GM18867 (cell line): ENCODE measurements around the gene C3orf22.

ENCODE experiments used
- ATAC-seq: cut with Tn5 transposase; IDR thresholded peaks from one replicate; pipeline ENCODE4 v1.9.1; 2021; ENCODE audit warnings: mild to moderate bottlenecking, moderate library complexity; ENCODE audit not compliant: unreplicated experiment

The C3orf22 gene

DNA sequence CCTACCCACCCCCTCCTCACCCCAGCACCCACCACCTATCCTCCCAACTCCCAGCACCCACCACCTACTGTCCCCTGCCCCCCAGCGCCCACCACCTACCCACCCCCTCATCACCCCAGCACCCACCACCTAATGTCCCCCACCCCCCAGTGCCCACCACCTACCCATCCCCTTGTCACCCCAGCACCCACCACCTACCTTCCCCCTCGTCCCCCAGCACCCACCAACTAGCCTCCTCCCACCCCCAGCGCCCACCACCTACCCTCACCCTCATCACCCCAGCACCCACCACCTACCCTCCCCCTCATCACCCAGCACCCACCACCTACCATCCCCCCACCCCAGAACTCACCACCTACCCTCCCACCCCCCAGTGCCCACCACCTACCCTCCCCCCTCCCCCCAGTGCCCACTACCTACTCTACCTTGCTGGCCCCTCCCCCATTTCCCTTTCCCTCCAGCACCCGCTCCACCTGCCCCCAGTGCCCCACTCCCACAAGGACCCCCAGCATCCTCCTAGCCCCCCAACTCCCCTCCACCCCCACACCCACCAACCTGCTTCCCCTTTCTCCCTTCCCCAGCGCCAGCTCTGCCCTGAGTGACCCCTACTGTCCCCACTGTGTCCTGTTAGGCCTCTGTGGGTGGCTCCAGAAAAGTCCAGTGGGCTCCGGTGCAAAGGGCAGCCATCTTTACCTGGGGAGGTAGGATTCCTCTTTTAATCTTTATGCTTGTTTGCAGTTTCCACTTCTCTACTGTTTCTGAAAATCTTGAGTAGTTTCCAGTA, 42.4 kb downstream of the C3orf22 start:
- no peak for ATAC-seq

DNA sequence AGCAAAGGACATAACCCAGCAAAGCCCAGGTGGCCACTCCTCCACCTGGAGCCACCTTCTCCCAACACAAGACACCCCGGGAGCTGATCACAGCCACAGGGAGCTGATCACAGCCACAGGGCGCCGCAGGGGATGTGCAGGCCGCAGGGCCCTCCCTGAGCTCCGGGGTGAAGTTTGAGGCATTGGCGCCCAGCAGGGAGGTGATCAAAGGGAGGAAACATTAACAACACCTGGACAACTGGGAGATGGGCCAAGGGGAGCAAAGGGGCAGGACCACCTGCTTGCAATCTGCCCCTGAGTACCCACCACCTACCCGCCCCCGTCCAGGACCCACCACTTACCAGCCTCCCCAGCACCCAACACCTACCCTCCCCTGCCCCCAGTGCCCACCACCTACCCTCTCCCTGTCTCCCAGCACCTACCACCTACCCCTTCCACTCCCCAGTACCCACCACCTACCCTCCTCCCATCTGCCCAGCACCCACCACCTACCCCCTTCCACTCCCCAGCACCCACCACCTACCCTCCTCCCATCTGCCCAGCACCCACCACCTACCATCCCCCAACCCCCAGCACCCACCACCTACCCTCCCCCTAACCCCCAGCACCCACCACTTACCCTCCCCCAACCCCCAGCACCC, 43.5 kb downstream of the C3orf22 start:
- no peak for ATAC-seq

DNA sequence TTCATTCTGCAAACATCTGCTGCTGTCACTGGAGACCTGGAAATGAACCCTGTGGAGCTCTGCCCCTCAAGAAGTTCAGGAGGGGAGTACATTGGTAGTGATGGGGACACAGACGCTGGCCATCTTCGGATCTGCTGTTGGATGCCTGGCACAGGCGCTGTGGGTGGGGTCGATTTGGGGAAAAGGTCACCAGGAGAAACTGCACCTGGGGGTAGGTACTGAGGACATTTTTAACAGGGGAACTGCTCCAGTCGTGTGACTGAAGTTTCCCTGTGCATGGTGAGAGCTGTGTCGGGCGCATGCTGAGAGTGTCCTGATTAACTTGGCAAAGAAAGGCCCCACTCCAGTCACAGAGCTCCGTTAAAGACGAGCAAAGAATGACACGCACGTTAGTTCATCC, 44.6 kb downstream of the C3orf22 start:
- ATAC-seq, result no peak

DNA sequence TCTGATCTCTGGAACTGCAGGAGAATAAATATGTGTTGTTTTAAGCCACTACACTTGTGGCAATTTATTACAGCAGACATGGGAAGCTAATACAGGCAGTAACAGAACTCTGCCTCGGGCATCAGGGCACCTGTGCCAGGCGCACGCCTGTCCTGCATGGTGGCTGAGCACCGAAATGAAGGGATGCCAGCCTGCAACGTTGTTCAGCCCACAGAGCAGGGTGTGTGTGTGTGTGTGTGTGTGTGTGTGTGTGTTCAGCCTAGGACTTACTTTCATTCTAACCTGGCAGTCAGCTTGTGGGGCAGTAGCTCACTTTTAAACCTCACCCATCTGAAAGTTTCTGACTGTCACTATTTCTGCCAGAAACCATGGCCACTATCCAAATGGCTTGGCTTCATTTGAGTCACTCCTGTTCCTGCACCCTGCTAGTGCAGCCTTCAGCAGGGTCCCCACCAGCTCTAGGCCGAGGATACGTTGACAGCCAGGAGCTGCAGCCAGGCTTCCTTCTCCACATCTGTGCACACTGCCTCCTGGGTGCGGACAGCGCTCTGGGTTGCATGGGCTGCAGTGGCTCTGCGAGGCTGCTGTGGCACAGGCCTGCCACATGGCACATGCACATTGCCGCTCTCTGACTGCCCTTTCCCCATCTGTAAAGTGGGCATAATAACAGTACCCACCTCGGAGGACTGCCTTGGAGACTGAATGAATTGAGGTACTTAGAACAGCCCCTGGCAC, 45.6 kb downstream of the C3orf22 start:
- ATAC-seq, result no peak

DNA sequence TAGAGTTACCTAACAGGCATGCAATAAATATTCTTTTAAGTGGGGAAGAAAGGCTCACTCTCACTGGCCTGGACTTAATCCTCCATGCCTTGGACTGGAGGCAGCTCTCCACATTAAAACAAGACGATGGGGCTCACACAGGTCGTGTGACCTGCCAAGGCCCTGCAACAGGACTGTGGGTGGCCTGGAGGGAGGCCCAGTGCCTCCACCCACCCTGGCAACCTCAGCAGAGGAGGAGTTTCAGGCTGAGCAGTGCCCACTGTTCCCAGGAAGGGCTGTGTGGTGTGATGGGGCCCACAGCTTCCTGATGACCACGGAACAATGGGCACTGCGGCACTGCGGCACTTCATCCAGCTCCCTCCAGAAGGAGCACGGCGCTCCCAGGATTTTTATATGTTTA, 46.7 kb downstream of the C3orf22 start:
- no peak for ATAC-seq

GRCh38 chr3:126511291-126511690, 47.4 kb downstream of the C3orf22 start:
- ATAC-seq, result no peak

DNA sequence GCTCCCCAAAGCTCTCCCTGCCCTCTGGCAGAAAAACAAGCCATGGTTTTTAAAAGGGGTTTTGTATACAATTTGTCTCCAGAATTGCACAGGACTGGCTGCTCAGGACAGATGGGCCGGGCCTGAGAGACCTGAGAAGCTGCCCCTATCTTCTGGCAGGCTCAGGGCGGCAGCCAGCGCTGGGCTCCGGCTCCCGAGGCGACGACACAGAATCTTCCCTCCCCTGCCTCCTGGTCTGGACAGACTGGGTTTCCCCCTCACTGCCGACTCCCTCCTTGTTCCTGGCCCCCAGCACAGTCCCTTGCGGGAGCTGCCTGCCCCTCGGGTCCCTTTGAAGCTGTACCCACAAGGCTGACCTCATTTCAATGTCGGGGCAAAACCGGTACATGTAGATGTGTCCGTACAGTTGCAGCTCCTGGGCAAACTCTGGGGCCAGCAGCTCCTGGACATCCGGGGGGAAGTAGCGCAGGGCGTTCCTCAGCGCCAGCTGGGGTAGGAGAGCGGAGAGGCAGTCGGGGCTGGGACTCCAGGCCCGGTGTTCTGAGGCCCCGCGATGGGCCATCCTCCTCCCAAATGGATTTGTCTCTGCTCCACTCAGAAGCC, 48.3 kb downstream of the C3orf22 start:
- ATAC-seq, result no peak

DNA sequence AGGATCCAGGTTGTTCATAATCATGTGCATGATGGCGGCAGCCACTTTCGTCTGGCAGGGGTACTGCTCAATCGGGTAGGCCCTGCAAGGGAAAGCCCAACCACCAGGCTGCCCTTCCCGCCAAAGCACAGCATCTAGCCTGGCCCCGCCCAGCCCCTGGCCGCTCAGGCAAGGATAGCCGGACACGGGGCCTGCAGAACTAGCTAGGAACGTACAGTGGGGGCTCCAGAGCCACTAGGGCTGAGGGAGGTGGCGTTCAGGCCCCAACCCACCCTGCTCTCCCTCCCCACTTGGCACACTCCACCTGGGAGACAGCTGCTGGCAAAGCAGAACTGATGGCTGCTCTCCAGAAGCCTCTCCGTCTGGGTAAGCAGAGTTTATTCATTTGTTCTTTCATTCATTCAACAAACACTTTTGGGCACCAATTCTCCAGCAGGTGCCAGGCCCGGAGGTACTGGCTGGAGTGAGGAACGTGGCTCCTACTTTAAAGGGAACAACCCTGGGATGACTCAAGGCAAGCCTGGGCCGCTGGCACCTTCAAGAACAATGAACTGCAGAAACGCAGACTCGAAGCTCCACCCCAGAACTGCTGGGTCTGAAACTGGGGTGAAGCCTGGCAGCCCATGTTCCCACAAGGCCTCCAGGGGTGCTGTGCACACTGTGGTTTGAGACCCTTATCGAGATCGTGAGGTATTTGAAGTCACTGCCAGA, 49.0 kb downstream of the C3orf22 start:
- no peak for ATAC-seq

DNA sequence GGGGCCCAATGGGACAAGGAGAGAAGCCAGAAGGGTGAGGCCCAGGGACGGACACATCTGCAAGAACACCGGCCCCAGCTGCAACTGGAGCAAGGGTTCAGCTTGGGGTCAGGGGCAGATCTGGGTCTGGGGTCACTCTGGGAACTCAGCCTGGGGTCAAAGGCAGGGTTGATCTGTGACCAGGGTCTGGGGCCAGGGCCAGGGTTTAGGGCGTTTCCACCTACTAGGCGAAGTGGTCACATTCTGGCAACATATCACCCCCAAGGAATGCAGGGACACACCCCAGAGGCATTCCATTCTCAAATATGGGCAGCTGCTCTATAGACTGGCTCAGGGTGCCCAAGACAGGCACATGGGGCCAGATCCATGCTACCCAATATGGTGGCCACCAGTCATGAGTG, 50.2 kb downstream of the C3orf22 start:
- no peak for ATAC-seq

- ATAC-seq, result no peak
Measured at GRCh38 chr3:126507886-126508285, 50.8 kb downstream of the C3orf22 start.

DNA sequence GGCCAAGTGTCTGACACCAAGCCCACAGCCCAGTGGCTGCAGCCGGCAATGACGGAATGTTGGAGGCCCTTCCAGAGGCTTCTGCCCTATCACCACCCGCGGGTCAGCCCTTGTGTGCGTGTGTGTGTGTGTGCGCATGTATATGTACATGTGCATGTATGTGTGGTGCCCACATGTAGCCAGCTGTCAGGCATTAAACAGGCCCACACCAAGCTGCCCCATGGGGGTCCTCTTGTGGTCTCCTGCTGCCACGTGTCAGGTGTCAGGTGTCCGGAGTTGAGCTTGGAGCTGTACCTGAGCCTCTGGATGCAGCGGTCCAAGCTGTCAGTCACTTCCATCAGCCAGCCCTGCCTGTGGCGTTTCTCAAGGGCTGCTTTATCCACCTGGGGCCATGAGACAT, 55.0 kb downstream of the C3orf22 start:
- ATAC-seq, result no peak

DNA sequence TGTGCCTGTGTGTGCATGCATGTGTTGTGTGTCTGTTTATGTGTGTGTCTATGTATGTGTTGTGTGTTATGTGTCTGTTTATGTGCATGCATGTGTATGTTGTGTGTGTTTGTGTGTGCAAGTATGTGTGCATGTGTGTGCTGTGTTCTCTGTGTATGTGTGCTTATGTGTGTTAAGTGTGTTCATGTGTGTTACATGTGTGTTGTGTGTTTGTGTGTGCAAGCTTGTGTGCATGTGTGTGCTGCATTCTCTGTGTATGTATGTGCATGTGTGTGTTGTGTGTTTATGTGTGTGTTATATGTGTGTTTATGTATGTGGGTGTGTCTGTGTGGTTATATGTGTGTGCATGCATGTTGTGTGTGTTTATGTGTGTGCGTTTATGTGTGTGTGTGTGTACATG, 56.1 kb downstream of the C3orf22 start:
- no peak for ATAC-seq

DNA sequence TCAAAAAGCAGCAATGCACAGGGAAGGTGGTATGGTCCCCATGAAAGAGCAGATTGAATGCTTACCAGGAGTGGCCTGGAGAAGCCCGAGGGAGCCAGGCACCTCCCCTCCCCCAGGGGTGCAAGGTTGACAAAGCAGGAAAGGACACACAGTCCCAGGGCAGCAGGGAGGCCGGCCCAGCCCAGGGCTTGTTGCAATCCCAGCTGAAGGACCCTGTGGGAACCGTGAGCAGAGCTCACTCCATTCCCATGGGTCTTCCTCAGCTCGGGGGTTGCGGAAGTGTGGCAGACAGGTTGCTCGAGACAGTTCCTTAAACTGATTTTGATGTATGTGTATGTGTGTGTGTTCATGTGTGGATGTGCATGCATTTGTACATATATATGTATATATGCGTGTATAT, 57.0 kb downstream of the C3orf22 start:
- no peak for ATAC-seq

DNA sequence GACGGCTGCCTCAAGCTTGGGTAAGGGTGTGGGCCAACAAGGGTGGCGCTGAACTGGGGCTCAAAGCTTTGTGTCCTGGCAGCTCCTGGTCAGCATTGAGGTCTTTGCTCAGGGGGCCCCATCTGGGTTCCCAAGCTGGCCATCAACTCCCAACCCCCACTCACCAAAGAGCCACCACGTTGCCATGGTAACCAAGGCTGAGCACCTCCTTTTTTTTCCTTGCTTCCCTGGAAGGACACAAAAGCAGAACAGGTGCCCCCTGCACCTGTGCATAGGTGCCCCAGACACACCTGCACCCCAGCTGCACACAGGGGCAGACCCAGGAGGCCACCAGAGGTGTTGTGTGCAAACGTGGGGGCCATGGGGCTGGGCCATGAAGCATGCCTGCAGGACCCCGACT, 57.7 kb downstream of the C3orf22 start:
- ATAC-seq, result no peak

GRCh38 chr3:126500016-126500415, 58.7 kb downstream of the C3orf22 start:
- ATAC-seq, result no peak
